HS-27A (cell line): Measurements from ENCODE around the gene L3MBTL3.

Experiments used
- DNase-seq: peaks from one replicate; pipeline ENCODE4 v3.0.0-alpha.2; 2012; ENCODE audit warnings: low read depth, missing footprints

L3MBTL3 gene

GRCh38 chr6:130018292-130018743 is at the start of gene L3MBTL3:
Gene L3MBTL3, plus strand, starts transcription at chr6:130018581. Its CDS starts 24,119 bp downstream, at chr6:130042700.
- DNase-seq: no peak

GRCh38 chr6:129969064-129969463 is 49.3 kb upstream of the L3MBTL3 start:
- no peak for DNase-seq

- DNase-seq: no peak
These were observed 42.3 kb upstream of the L3MBTL3 start for GRCh38 chr6:129976110-129976509.

- no peak for DNase-seq
These were observed 40.0 kb upstream of the L3MBTL3 start for GRCh38 chr6:129978148-129978916.

GRCh38 chr6:129980821-129981220 is 37.6 kb upstream of the L3MBTL3 start:
- no peak for DNase-seq

- no peak for DNase-seq
These were observed 36.8 kb upstream of the L3MBTL3 start for GRCh38 chr6:129981598-129981997.

- no peak for DNase-seq
These were observed 29.0 kb upstream of the L3MBTL3 start for GRCh38 chr6:129989396-129989795.

- no peak for DNase-seq
These were observed 25.5 kb upstream of the L3MBTL3 start for GRCh38 chr6:129992881-129993280.

GRCh38 chr6:129994410-129994809 is 24.0 kb upstream of the L3MBTL3 start:
- no peak for DNase-seq

- DNase-seq: no peak
These were observed 22.0 kb upstream of the L3MBTL3 start for GRCh38 chr6:129996387-129996786.

GRCh38 chr6:130000526-130001421 is 17.6 kb upstream of the L3MBTL3 start:
- no peak for DNase-seq

- no peak for DNase-seq
These were observed 10.0 kb upstream of the L3MBTL3 start for GRCh38 chr6:130008236-130008873.

GRCh38 chr6:130009146-130009545 is 9.2 kb upstream of the L3MBTL3 start:
- no peak for DNase-seq

GRCh38 chr6:130010387-130010786 is 8.0 kb upstream of the L3MBTL3 start:
- no peak for DNase-seq

- no peak for DNase-seq
These were observed 5.7 kb upstream of the L3MBTL3 start for GRCh38 chr6:130012728-130013127.

GRCh38 chr6:130018744-130019325 is 454 bp downstream of the L3MBTL3 start:
- DNase-seq: no peak

- DNase-seq: no peak
These were observed 1.1 kb downstream of the L3MBTL3 start for GRCh38 chr6:130019326-130020072.

GRCh38 chr6:130020073-130020906 is 1.9 kb downstream of the L3MBTL3 start:
- no peak for DNase-seq

- DNase-seq: peak; percentile 71
These were observed 2.7 kb downstream of the L3MBTL3 start for GRCh38 chr6:130020907-130021629.

GRCh38 chr6:130026859-130027258 is 8.5 kb downstream of the L3MBTL3 start:
- DNase-seq: no peak
